ENCODE results near the gene OLIG3.

OLIG3 gene
- 0 to 0.44 (median 0) reads per million in 17 experiments for total RNA-seq

DNA sequence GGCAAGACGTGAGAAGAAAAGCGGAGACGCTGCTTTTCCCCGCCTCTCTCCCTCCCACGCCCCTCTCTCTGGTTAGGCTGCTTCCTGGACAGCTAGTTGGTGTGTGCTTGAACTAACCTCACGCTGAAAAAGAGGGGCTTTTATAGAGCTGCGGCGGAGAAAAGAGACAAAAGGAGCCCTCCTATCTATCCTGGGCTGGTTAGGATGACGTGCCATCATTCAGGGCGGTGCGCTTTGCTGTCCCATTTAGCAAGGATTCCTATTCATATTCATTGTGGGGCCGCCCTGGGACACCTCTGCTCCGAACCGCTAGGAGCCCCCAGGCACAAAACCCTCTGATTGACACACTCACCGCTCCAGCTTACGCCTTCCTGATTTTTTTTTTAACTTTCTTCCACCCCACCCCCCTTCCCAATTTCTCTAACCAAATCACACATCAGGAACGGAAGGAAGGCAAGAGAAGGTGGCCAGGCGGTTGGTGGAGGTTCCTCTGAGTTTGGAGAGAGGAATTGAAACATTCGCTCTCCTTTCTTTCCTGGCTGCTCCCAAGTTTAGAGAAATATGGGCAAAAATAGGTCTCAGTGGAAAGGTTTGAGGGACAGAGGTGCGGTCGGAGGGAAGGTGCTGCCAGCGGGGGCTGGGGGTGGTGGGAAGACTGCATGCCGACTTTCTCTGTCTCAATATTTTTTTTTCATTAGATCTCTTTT, at the start of gene OLIG3:
OLIG3 (minus strand) TSS at position 114 of the 707 bp plus-strand sequence. CDS start 224 bp downstream, outside the sequence.
- peak in 1 of 4 experiments; percentile 37 for DNase-seq

DNA sequence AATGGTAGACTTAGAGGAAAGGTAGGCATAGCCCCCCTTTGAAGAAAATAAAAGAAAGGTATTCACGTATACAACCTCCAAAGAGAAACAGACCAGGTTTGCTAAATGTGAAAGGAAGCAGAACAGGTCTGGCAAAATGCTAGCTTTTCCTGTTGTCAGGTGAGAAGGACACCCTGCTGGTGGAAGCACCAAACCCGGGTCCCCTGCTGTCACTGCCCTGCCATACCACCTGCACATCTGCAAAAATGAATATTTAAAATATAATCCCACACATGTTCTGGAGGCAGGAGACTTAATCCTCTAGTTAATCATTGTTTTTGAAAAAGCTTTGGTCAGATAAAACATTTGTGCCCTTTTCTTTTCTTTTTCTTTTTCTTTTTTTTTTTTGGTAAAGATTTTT, 48.9 kb upstream of the OLIG3 start:
- DNase-seq = no peak

DNA sequence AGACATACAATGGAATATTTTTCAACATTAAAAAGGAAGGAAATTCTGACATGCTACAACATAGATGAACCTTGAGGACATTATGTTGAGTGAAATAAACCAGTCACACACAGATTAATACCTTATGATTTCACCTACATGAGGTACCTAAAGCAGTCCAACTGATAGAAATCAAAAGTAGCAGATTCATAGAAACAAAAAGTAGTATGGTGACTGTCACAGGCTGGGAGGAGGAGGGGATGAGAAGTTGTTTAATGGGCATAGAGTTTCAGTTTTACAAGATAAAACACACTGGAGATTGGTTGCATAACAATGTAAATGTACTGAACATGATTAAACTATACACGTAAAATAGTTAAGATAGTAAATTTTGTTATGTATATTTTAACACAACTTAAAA, 48.5 kb upstream of the OLIG3 start:
- no peak for DNase-seq

DNA sequence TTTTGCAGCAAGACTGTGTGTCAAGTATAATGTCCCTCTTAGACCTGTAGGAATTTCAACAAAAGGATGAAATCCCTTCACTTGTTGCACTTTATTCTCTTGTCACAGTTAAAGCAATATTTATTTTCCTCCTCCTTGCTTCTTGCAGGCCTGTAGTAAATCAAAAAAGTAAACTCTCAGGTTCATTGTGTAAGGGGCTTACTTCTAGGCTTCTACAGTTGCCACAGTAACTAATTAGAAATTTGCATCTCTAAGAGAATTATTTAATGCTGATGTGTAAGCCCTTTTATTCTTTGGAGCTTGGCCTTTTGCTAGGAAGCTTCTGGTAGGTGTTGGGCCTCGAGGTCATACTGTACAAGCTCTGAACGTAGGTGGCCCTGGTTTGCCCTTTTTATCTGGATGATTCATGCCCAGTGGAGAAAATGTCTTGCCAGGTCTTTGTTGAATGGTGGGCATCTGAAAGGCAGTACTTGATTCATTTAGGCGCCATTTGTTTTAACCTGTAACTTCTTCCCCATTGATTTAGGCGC, 47.4 kb upstream of the OLIG3 start:
- DNase-seq = no peak

DNA sequence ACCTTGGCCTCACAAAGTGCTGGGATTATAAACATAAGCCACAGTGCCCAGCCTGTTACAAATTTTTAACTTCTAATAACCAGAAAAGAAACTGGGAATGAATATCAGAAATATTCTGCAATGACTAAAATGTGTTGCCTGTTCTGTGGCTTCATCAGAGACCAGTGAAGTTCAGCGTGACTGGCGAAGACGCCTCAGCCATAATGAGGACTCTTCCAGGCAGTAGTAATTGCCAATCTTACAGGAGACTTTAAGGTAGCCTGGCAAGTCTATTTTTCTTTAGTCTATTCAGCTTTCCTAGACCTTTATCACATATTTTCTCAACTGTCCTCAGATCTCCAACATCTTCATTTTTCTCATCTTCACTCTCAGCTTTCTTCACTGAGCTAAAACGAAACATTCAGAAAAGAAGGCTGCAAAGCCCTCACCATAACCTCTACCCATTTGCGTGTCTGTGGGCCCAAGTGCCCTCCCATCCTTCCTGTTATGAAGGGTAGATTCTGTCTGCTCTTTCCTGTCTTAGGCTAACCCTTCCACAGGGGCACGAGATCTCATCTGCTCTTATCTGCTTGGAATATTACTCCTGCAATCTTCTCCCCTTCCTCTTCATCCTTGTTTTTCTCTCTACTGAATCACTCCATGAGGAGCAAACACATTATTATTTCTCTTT, 42.0 kb upstream of the OLIG3 start:
- DNase-seq = no peak

DNA sequence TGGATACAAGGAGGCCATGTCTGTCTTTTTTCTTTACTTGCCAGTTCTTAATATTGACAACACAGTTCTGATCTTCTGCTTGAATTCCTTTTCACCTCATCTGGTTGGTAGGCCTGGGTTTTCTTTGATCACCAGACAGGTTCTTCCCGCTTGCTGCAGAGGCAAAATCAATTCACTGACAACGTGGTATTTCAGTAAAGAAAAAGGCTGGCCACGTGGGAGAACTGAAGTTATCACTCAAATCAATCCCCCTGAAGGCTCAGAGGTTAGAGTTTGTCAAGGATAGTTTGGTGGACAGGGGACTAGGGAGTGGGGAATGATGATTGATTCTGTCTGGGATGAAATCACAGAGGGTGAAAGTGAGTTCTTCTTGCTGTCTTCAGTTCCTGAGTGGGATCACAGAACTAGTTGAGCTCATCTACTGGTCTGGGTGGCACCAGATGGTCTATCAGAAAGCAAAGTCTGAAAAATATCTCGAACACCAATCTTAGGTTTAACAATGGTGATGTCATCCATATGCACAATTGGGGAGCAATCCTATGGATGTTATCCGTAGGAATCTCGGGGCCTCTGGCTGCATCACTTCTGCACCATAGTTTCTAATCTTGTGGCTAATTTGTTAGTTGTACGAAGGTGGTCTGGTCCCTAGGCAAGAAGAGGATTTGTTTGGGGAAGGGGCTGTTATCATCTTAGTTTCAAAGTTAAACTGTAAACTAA, 37.3 kb upstream of the OLIG3 start:
- no peak for DNase-seq

DNA sequence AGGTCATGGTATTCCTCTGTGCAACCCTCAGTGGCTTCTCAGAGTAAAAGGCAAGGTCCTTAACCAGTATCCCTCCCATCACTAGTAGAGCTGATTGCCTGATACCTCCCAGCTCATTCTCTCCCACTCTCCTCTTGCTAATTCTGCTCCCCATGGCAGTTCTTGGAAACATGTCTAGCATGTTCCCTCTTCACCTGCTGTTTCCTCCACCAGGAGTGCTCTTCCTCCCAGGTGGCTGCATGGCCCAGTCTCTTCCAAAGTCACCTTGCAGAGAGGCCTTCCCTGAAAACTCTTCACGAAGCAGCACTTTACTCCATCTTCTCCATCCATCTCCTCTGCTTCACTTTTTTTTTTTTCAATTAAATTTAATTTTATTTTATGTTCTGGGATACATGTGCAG, 36.2 kb upstream of the OLIG3 start:
- no peak for DNase-seq

DNA sequence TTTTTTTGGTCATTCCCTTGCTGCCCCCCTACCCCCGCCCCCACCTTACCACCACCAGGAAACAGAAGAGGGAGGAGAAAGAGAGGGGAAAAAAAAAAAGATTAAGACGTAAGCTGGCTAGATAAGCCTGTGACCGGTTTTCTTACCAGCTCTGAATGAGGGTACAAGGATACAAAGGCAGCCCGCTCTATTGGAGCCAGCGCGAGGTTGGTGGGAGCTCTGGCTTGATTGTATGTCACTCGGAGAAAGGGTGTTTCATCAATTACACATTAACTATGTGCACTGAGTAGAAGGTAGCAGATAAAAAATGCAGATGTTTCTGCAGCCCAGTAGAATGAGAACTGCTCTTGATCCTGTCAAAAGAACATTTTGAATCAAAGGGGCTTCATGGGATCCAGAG, 28.6 kb upstream of the OLIG3 start:
- DNase-seq = no peak

DNA sequence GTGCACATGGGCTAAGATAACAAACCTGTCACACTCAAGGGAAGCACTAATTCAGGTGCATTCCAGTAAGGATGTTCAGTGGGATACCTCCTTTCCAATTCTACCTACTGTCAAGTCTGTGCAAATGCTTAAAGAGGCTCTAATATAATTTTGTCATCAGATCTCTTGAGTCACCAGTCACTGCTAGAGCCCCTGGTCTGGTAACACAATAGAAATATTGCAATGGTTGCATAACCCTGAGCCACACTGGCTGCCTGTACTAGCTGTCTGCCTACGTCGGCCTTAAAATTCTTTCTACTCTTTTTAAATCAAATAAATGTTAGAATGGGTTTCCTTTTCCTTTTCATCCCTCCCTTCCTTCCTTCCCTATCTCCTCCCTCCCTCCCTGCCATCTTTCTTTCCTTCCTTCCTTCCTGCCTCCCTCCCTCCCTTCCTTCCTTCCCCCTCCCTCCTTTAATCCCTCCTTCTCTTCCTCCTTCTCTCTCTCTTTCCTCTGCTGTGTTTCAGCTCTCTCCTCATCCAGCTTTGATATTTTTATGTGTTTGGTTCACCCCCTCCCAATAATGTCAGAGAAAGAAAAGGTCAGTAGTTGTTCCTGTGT, 28.1 kb upstream of the OLIG3 start:
- DNase-seq = no peak

DNA sequence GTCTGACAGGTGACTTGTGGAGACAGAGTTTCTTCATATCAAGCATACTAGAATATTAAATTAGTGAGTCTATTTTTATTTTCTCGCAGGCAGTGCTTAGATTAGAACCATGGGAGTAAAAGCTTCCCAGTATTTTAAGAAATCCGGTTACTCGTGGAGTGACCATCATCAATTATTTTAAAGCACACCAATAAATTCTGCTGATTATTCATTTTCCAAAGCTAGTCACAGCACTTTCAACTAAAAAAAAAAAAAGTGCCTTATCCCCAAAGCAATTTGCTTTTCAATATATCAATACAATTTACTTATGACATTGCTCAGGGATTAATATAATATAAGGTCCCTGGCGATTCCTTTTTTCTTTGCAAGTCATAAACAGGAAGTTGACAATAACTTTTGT, 26.3 kb upstream of the OLIG3 start:
- DNase-seq = no peak

DNA sequence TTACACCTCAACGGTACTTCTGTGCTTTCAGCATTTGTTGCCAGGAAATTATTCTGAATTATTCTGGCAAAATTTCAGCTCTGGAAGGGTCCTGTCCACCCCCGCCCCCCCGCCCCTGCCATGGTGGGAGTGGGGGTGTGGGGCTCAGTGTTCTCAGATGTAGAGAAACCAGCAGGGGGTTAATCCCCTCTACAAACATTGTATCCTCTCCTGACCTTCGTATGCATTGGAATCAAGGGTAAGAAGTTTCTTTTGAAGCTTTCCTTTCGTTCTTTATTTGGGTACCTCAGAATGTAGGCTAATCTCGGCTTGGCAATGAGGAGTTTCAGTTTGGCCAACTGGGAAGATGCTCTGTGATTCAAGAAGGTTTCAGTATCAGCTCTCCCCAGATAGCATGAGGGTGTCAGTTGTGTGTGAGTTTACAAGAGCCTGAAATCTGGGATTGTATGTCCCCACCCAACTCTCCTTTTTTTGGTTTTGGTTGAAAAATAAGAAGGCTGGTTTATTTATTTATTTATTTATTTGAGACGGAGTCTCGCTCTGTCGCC, 25.5 kb upstream of the OLIG3 start:
- no peak for DNase-seq

DNA sequence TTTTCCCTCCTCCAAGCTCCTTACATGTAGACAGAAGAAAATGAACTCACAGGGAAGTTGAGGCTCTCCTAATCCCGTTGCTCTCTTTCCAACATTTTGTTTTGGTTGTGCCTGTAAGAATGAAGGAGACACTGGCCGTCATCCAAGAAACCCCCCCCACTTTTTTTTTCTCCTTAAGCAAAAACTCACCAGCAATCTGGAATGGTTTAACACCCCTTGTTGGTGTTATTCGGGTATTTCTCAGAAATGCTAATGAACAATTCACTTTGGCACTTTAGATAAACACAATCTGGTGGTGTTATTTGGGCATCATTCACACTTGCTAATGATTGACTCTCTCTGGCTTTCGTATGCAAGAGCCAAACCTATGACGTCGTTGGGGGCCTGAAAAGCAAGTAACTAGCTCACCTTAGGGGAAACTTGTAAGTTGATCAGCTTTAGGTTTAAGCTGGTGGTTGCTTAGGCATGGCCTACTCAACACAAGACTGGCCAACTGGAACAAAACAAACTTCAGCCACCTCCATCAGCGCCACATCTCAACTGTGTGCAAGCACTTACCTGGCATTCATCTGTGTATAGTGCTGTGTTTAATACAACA, 24.3 kb upstream of the OLIG3 start:
- DNase-seq = no peak

DNA sequence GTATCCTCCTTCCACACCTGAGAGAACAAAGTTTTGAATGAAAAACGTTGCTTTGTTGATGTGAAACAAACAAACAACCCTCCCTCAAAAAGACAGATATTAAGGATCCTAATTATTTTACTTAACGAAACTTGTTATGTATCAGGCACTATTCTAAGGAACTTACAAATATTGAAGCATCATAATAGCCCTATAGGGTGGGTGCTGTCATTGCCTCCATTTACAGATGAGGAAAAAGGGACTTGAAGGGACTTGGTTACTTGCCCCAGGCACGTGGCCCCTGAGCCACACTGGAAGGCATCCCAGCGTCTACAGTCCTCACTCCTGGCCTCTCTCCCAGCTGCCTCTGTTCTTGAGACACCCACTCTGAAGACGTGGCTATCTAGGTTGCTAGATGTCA, 20.2 kb upstream of the OLIG3 start:
- no peak for DNase-seq

DNA sequence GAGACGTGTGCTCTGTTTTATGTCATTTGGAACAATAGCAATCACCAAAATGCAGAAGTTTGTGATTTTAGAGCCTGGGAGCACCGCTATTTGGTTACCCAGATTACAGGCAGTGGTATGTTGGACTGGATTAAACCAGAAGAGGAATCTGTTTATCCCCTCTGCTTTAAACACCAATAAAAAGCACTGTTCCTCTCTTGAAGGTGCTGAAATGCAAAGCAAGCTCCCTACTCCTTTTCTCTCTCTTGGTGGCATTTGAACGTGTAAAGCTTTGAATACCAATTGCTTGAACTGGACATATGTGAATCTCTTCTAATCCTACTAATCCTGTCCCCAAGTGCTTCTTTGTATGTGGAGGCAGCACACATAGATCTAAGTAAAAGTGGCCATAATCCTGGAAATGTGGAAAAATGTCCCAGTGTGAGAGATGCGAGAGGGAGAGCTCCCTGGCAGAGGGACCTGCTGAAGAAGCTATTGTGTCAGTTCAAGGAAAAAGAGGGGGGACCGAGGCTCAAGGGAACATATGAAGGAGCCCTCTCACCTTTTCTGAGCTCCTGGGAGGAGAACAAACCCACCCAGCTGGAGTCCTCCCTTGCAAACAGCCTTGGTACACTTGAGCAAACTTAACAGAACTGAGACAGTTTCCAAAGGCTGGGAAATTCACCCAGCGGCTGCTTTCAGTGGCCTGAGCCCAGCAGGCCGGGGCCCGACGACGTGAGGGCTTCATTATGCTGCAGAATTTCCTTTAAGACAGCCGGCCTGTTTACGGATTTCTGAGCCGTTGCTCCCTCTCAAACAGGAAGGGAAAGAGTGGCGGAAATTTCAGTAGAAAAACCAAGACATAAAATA, 18.8 kb upstream of the OLIG3 start:
- no peak for DNase-seq

DNA sequence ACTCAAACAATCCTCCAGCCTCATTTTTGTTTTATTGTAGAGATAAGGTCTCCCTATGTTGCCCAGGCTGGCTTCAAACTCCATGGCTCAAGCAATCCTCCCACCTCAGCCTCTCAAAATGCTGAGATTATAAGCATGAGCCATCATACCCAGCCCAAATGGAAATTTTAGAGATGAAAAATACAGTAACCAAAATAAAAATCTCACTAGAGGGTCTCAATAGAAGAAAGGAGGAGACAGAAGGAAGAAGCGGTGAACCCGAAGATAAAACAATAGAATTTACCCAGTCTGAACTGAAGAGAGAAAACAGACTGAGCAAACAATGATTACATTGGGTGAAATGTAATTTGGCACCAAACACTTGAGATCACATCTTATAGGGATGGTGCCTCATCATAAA, 16.7 kb upstream of the OLIG3 start:
- no peak for DNase-seq

DNA sequence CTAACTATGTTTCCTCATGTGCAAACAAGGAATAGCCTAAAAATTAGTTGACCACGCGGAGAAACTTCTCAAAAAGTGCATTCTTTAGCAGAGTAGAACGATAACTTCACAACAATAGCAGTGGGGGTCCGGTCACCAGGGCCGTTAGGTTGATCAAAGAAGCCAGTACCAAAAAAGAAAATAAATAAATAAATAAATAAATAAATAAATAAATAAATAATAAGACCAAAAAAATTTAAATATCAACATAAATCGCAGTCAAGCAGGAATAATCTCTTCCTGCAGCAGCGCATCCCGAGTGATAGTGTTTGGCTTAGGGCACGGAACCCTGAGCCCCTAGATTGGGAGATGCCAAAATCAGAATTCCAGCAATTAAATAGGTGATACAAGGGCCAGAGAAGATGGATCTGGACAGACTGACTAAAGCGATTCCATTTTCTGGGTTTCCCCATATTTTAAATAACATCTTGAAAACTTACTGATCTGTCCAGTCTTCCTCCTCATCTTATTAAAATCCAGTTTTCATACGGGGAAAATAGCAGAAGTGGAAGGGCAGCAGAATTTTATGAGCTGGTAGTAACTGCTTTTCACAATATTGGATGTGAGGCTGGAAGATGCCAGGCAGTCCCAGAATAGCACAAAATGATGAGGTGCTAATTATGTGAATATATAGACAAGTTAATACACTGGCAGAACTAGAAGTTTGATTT, 4.4 kb upstream of the OLIG3 start:
- DNase-seq = no peak

DNA sequence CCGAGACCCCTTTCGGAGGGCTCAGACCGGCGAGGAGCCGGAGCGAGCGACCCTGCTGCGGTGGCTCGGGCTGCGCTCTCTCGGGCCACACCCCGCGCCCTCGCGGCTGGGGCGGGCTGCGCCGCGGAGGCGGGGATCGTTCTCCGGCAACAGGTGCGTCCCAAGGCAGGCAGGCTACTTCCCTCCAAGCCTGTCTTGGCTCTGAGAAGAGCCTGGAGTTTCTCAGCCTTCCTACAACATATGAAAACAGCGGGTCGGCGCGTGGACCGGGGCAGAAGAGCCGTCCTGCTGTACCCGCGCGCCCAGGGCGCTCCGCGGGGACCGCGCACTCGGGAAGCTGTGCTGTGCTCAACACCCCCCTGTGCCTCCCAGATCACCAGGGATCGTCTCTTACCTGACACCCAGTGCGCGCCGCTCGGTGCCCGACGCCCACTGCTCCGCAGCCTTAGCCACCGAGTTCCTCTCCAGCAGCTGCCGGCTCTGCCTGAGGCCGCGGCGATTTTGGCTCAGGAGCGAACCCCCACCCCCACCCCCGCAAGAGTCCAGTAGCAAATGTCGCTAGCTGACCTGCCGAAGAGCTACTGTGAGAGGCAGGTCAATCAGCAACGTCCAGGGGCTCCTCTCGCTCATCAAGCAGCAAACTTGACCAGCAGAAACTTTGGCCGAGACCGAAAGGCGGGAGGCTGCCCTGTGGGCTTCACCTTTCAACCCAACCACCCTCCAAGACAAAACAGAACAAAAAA, 3.7 kb upstream of the OLIG3 start:
- DNase-seq = peak in 1 of 4 experiments; percentile 13

DNA sequence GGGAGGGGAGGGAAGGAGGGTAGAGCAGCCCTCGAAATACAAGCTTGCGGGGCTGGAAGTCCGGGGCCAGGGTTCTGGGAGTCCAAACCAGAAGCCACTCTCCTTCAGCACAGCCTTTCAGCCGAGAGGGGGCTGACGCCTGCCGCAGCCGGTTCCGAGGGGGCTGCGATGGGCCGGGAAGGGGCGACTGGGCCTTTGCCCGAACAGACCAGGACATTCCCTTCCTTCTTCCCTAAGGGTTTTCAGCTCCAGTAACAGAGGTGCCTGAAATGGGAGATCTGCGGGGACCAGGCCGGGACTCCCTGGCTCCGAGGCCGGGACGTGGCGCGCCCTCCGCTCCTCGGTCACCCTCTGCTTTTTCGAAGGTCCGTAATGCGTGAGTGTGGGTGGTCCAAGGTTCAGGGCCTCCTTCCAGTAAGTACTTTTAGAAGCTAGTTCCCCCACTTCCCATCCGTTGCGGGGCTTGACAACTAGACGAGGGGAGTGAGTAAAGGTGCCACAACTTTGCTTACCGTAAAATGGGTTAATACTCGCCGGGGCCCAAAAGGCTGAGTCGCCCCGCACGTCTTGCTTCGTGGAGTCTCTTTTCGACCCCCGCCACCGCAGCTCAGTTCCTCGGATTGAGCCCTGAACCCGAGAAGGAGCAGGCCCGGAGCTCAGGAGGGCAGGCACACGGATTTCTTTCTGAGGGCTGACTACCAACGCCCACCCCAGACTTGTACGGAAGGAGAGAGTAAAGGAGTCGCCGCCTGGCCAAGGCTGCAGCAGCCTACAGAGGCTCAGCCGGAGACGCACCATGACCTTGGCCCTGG, 2.9 kb upstream of the OLIG3 start:
- no peak for DNase-seq

DNA sequence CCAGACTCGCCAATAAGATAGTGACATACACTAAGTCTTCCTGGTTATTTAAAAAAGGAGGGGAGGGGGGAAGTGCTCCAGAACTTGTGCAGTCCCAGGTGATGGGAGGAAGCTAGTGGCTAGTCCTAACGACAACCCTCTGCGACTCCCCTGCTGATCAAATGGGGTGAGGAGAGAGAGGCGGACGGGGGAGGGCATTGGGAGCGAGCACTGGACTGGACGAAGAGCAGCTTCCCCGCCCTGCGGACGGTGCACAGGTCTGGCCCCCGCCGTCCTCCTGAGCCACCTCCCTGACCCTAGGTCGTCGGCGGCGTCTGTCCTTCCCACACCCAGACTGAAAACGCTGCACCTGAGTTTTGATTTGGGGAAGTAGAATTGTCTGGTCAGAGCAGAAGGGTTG, 2.2 kb upstream of the OLIG3 start:
- DNase-seq = no peak
